GM18867 (cell line): ENCODE results near the gene BICD1.

Source experiments
- ATAC-seq: cut with Tn5 transposase; IDR thresholded peaks from one replicate; pipeline ENCODE4 v1.9.1; 2021; ENCODE audit warnings: mild to moderate bottlenecking, moderate library complexity; ENCODE audit not compliant: unreplicated experiment

The BICD1 gene

GRCh38 chr12:32233568-32233967 is 126.9 kb downstream of the BICD1 start:
- ATAC-seq, result no peak

DNA sequence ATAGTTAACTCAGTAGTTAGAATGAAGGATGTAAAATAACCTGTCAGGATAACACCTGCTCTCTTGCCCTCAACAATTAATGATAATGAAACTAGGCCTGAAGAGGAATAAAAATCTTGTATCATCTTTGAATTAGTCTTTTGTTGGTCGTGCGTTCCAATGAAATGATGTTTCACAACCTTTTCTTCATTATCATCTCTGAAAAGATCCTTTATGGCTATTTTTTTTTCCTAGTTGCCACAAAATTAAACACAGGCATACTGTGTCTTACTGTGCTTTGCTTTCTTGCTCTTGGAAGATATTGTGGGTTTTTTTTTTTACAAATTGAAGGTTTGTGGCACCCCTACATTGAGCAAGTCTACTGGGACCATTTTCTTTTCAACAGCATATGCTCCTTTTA is 128.6 kb downstream of the BICD1 start:
- ATAC-seq, result no peak

GRCh38 chr12:32240162-32240561 is 133.5 kb downstream of the BICD1 start:
- ATAC-seq, result no peak

DNA sequence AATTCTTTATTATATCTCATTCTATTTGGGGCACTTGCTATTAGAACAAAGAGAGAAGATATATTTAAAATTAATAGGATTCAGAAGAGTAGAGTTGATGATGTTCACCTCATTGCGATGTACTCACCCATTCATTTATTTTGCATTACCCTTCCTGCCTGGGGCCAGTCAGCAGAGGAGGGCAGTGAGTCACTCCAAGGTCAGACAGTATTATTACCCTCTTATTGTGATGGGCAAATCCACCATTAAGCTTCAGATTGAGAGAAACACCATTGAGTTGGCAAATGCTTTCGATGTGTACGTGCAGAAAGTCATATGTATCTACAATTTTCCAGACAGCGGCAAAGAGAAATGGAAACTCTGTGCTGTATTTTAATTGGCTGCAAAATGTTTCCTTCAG is 134.2 kb downstream of the BICD1 start:
- no peak for ATAC-seq

- no peak for ATAC-seq
Measured at GRCh38 chr12:32242641-32243040, 136.0 kb downstream of the BICD1 start.

DNA sequence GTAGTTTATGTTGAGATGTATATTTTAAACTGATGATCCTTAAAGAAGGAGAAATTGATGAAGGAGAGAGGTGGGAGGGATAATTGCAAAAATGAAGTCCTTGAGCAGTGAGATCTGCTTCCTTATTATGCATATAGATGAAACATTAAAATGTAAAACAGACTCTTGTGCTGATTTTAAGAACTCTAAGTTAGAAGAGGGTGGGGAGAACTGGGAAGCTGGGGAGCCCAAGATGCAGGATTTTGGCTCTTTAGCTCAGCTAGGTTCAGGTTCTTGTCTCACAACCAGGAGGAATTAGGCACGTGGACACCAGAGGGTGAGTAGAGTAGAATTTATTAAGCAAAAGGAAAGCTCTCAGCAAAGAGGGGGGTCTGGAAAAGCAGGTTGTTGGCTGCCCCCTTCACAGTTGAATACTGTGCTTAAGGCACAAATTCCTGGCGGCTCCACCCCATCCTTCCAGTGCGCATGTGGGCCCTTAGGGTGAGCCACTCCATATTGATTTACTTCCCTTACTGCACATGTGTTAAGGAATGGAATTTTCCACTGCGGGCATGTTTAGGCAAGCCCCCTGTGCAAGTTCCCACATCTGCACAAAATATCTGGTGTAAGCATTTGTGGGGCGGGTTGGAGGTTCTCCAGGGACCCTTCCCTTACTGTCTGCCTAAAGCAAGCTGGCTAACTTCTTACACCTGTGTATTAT is 141.9 kb downstream of the BICD1 start:
- ATAC-seq, result no peak

GRCh38 chr12:32249777-32250176 is 143.1 kb downstream of the BICD1 start:
- no peak for ATAC-seq

DNA sequence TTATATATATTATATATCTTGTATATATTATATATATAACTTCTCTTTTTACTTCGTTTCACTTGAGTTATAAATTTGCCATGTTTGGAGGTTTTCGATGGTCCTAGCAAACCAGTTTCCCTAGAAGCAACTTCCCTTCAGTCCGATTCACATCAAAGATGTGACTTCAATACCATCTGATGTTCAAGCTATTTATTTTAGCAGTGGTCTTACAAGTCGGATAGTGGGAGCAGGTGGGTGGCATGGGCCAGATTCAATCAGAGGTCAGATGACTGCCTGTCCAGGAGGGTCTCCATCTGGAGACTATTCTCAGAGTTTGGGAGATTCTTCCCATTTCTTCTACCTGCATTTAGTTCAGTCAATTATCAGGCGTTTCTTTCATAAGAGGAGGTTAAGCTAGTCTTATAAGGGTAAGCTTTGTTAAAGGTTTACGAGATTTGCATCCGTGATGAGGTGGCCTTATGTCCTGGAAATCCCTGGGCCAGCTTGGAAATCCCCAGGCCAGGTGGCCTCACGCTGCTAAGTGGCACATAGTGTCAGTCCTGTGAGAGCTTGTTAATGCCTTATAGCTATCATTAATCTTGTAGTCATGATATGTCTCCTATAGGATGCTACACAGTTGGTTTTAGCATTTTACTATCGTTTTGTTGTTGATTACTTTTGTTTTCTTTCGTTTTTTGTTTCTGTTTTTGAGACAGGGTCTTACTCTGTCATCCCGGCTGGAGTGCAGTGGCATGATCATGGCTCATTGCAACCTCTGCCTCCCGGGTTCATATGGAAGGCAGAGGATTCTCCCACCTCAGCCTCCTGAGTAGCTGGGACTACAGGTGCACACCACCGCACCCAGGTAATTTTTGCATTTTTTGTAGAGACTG is 145.8 kb downstream of the BICD1 start:
- ATAC-seq, result peak; percentile 83

GRCh38 chr12:32253154-32253790 is 146.6 kb downstream of the BICD1 start:
- ATAC-seq, result no peak

DNA sequence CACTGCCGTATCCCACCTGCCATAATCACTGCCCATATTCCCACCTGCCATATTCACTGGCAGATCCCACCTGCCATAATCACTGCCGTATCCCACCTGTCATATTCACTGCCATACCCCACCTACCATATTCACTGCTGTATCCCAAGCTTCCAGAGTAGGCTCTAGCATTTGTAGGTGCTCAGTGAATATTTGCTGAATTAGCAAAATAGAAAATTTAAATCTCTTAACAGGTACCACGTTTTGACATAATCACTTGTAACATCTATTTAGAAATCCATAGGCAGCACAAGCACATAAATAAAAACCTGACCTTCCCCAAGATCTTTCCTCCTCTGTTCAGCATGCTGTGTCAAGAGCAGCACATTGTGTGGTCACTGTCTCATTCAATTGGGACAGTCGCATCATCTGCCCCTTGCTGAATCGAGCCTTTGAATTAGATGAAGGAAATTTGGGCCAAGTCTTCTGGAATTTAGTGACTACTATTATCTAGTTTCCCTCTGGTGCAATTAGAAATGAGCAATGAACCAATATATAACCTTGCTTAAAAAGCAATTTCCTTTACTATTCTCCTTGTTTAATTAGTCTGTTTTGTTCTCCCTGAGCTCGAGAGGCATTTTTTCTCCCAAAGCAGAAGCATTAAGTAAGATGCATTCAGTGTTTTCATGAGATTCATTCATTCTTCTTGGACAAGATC is 147.8 kb downstream of the BICD1 start:
- ATAC-seq, result no peak

GRCh38 chr12:32255588-32255987 is 148.9 kb downstream of the BICD1 start:
- ATAC-seq, result no peak

- no peak for ATAC-seq
Measured at GRCh38 chr12:32257695-32258496, 151.2 kb downstream of the BICD1 start.

- ATAC-seq, result no peak
Measured at GRCh38 chr12:32260696-32261095, 154.0 kb downstream of the BICD1 start.

GRCh38 chr12:32261638-32262037 is 155.0 kb downstream of the BICD1 start:
- no peak for ATAC-seq

DNA sequence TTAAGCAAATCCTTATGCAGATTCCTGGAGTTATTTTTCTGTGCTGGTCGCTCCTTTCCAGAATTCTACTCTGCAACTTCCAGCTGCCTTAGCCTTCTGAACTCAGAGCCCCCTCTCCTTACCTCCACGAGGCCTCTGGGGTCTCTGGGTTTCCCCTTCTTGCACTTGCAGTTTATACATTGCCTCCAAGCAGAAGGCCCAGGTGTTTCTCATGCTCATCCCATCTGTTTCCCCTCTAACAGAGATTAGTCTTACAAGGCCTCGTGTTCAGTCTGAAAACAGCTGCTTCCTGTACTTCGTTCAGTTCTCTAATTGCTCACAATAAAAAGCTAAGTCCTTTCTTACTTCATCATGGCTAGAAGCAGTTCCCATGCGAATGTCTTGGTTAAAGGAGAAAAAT is 158.3 kb downstream of the BICD1 start:
- ATAC-seq, result no peak

GRCh38 chr12:32265456-32265855 is 158.8 kb downstream of the BICD1 start:
- no peak for ATAC-seq

DNA sequence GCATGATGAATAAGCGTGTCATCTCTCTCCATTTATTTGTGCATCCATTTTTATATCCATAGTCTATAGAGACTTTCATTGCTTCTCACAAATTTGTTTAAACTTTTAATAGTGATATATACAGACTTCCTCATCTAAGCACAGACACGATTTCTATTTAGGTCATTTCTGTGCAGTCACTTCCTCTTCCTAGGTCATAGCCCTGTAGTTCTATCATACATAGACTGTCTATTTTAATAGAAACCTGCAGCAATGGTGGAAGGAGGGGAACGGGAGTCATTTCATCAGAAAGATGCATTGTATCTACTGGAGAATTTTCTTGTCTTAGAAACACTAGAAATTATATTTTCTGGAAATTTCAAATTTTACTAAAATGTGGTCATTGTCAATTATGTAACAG is 159.3 kb downstream of the BICD1 start:
- no peak for ATAC-seq

- no peak for ATAC-seq
Measured at GRCh38 chr12:32266756-32267155, 160.1 kb downstream of the BICD1 start.

DNA sequence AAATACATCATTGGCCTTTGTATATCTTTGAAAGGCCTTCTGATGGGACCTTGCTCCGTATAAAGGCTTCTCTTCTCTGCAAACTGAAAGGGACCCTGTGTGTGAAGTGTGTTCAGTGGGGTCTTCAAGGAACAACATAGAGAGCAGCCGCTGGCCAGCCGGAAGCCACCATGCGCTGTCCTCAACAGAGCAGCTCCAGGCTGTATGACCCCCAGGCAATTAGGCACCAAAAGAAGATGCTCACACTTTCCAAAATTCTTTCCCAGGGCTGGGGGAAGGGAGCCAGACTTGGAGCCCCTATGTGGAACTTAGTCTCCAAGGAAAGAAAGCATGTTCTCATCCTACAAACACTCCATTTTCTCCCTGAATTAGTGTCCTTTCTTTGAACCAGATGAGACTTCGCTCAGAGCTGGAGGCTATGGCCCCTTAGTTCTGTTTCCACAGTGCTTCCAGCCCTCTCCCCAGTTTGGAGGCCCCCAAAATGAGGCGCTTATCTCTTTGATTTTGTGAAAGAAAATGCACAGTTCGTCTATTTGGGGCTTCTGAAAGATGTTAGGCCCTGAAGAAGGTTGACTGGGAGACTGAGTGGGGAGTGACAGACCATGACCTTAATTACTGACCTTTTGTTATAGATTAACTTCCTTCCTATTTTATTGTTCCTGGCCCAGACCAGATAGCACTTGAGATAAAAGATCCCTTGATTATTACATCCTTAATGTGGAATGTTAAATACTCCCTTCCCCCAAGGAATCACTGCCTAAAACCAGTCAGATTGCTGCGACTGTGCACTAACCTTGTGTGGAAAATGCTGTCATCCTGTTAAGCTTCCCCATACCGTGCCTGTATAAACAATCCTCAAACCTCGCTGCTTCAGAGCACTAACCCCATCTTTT is 164.4 kb downstream of the BICD1 start:
- no peak for ATAC-seq
